HCT116 (cell line): ENCODE measurements around the gene DIAPH3. TPM values are rescaled to one million over a fixed set of nuclear protein-coding genes. Genes with fewer than 3 reads are reported as not detected.

Source experiments
- ATAC-seq: fragments of 200-7000 bp; cut with Tn5 transposase; 2 replicates; pipeline ENCODE4 v1.9.1; 2020; ENCODE audit warnings: mild to moderate bottlenecking, moderate library complexity
- BruUV-seq: library from RNA; stranded (reverse); fragments of 400-500 nt; replicated peaks from 2 replicates; lab custom pipeline; 2021; lab: Mats Ljungman, UMichigan
- CTCF ChIA-PET: fragments of 300-600 bp; sonication (Branson Sonifier 250); formaldehyde crosslinking; loops from one replicate; lab custom pipeline; 2021; ENCODE audit warnings: antibody characterized with exemption; lab: Charles Lee
- POLR2A ChIA-PET: fragments of 300-600, 350-600 bp; sonication (Branson Sonifier 250); formaldehyde crosslinking; loops from one replicate; lab custom pipeline; 2021; ENCODE audit warnings: antibody characterized with exemption; lab: Charles Lee
- RAD21 ChIA-PET, 2 experiments: fragments of 300-600 bp; sonication (Branson Sonifier 250); formaldehyde crosslinking; loops; one replicate each; lab custom pipeline; 2023; ENCODE audit warnings: low total read pairs in 2 of 2; ENCODE audit not compliant: uncharacterized antibody in 2 of 2, unreplicated experiment in 2 of 2, low non-redundant PET in 1 of 2; lab: Charles Lee
- DNase-seq: peaks from one replicate; pipeline ENCODE4 v3.0.0-alpha.2; 2010; ENCODE audit warnings: low read depth, low spot score
- H2AFZ ChIP-seq: fragments of 200-600 bp; shearing (Covaris generic), sonication (generic); 2 replicates; pipeline ENCODE4 v1.6.1; 2017; ENCODE audit warnings: low read depth, mixed run types, mixed read lengths, antibody characterized with exemption, low read length; ENCODE audit not compliant: poor library complexity, severe bottlenecking
- H3K27ac ChIP-seq: 2 replicates; pipeline ENCODE4 v1.5.1; 2012; ENCODE audit warnings: low read depth, low read length
- H3K27me3 ChIP-seq: fragments of 200-600 bp; sonication (generic); 2 replicates; pipeline ENCODE4 v1.6.1; 2016; ENCODE audit warnings: mixed run types, low read length, mixed read lengths; ENCODE audit not compliant: insufficient read depth
- H3K36me3 ChIP-seq, 2 experiments: fragments of 200-500 bp in 1 of 2; fragments of 200-600 bp in 1 of 2; sonication (Bioruptor generic) in 1 of 2; sonication (generic) in 1 of 2; 2 replicates each; pipeline versions ENCODE4 v1.5.1 to v1.6.1; 2014 to 2016; ENCODE audit warnings: low read length in 2 of 2, inconsistent platforms in 1 of 2, mixed read lengths in 1 of 2, mixed run types in 1 of 2; ENCODE audit not compliant: insufficient read depth in 2 of 2, control insufficient read depth in 1 of 2
- H3K4me1 ChIP-seq, 2 experiments: fragments of 200-600 bp in 1 of 2; sonication (generic) in 1 of 2; 2 replicates each; pipeline versions ENCODE4 v1.5.1 to v1.6.1; 2012 to 2017; ENCODE audit warnings: low read length in 2 of 2, inconsistent platforms in 1 of 2, mild to moderate bottlenecking in 1 of 2, mixed read lengths in 1 of 2, mixed run types in 1 of 2, moderate library complexity in 1 of 2; ENCODE audit not compliant: insufficient read depth in 2 of 2, control insufficient read depth in 1 of 2
- H3K4me2 ChIP-seq: fragments of 200-600 bp; sonication (generic); 2 replicates; pipeline ENCODE4 v1.6.1; 2017; ENCODE audit warnings: mixed run types, low read length, mixed read lengths
- H3K4me3 ChIP-seq, 2 experiments: fragments of 200-600 bp in 1 of 2; sonication (generic) in 1 of 2; replicated peaks in 1 of 2; 2 replicates each; pipeline ENCODE4 v1.5.1; 2011 to 2016; ENCODE audit warnings: low read length in 2 of 2, control low read depth in 1 of 2, low read depth in 1 of 2, mild to moderate bottlenecking in 1 of 2, mixed read lengths in 1 of 2, mixed run types in 1 of 2
- H3K79me2 ChIP-seq: fragments of 200-600 bp; sonication (generic); 2 replicates; pipeline ENCODE4 v1.6.1; 2017; ENCODE audit warnings: mild to moderate bottlenecking, mixed run types, low read length, moderate library complexity, mixed read lengths; ENCODE audit not compliant: insufficient read depth
- H3K9ac ChIP-seq: fragments of 200-600 bp; sonication (generic); 2 replicates; pipeline ENCODE4 v1.6.1; 2016; ENCODE audit warnings: low read length, mixed read lengths
- H3K9me2 ChIP-seq: fragments of 200-600 bp; sonication (generic), shearing (Covaris generic); 2 replicates; pipeline ENCODE4 v1.6.1; 2017; ENCODE audit warnings: mixed run types, mild to moderate bottlenecking, moderate library complexity; ENCODE audit not compliant: insufficient read depth
- H3K9me3 ChIP-seq, 2 experiments: fragments of 200-500 bp in 1 of 2; fragments of 200-600 bp in 1 of 2; sonication (Bioruptor generic) in 1 of 2; sonication (generic) in 1 of 2; 2 replicates each; pipeline ENCODE4 v1.6.1; 2014 to 2017; ENCODE audit warnings: low read length in 2 of 2, mixed read lengths in 2 of 2, inconsistent platforms in 1 of 2, low read depth in 1 of 2, mild to moderate bottlenecking in 1 of 2, mixed run types in 1 of 2, moderate library complexity in 1 of 2; ENCODE audit not compliant: control insufficient read depth in 1 of 2, insufficient read depth in 1 of 2
- H4K20me1 ChIP-seq: fragments of 200-600 bp; sonication (generic), shearing (Covaris generic); 2 replicates; pipeline ENCODE4 v1.6.1; 2017; ENCODE audit warnings: mixed run types, mild to moderate bottlenecking, moderate library complexity; ENCODE audit not compliant: insufficient read depth
- EZH2 ChIP-seq: fragments of 200-600 bp; sonication (generic); IDR thresholded peaks from 2 replicates; pipeline ENCODE4 v1.6.1; 2017; ENCODE audit warnings: antibody characterized with exemption, mixed run types
- EZH2phosphoT487 ChIP-seq: fragments of 200-600 bp; IDR thresholded peaks from 2 replicates; pipeline ENCODE4 v1.6.1; 2018; ENCODE audit warnings: antibody characterized with exemption, borderline replicate concordance
- MAX ChIP-seq: IDR thresholded peaks from 2 replicates; pipeline ENCODE4 v1.6.1; 2012
- POLR2A ChIP-seq: IDR thresholded peaks from 2 replicates; pipeline ENCODE4 v1.7.0; 2011; ENCODE audit warnings: borderline replicate concordance; ENCODE audit not compliant: insufficient read depth, insufficient read length; ENCODE audit errors: extremely low read depth
- POLR2AphosphoS5 ChIP-seq: IDR thresholded peaks from 2 replicates; pipeline ENCODE4 v1.6.1; 2011; ENCODE audit warnings: mild to moderate bottlenecking, low read depth, low read length, moderate library complexity
- REST ChIP-seq: IDR thresholded peaks from 2 replicates; pipeline ENCODE4 v1.6.1; 2012; ENCODE audit warnings: low read depth
- YY1 ChIP-seq: IDR thresholded peaks from 2 replicates; pipeline ENCODE4 v1.6.1; 2011; ENCODE audit warnings: low read length, low read depth, moderate library complexity, mild to moderate bottlenecking; ENCODE audit not compliant: insufficient replicate concordance; ENCODE audit errors: extremely low read depth
- ZBTB33 ChIP-seq: IDR thresholded peaks from 2 replicates; pipeline ENCODE4 v1.6.1; 2011; ENCODE audit warnings: mild to moderate bottlenecking, low read length, moderate library complexity; ENCODE audit not compliant: insufficient replicate concordance; ENCODE audit errors: extremely low read depth
- ZFX ChIP-seq: fragments of 450-650 bp; IDR thresholded peaks from 2 replicates; pipeline ENCODE4 v1.6.1; 2017
- ZNF274 ChIP-seq: fragments of 200-500 bp; sonication (Bioruptor generic); IDR thresholded peaks from 2 replicates; pipeline ENCODE4 v1.6.1; 2014; ENCODE audit warnings: mild to moderate bottlenecking, low read depth, low read length, inconsistent platforms
- intact Hi-C: fragments of 100-400 bp; cut with micrococcal nuclease; formaldehyde crosslinking; loops from 2 replicates; pipeline ENCODE4 v1.10.0; 2022
- total RNA-seq: library from RNA; stranded (reverse); gene quantifications from one replicate; pipeline ENCODE4 v1.2.1, GENCODE V29; 2021; ENCODE audit not compliant: unreplicated experiment
- TF ChIP-seq, protein P1 (sequence below): IDR thresholded peaks from 2 replicates; pipeline ENCODE4 v1.6.1; 2012

DIAPH3 gene
- total RNA-seq, 1 experiment from 2014 or later, result 22.8 TPM

- no peaks in the 10 kb centered on the region for H4K20me1 ChIP-seq
- H3K36me3 ChIP-seq, result no peaks in the 10 kb centered on the region
- H3K4me3 ChIP-seq, result no peak overlapping the region
- no TSS peak for BruUV-seq
- no peak for TF ChIP-seq REST
- TF ChIP-seq, protein P1, sequence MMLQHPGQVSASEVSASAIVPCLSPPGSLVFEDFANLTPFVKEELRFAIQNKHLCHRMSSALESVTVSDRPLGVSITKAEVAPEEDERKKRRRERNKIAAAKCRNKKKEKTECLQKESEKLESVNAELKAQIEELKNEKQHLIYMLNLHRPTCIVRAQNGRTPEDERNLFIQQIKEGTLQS, result no peak
- no peak for TF ChIP-seq POLR2AphosphoS5
- no peak for TF ChIP-seq EZH2phosphoT487
- TF ChIP-seq MAX, result no peak
- TF ChIP-seq POLR2A, result no peak
- TF ChIP-seq YY1, result no peak
- no peak for TF ChIP-seq ZFX
- TF ChIP-seq EZH2, result no peak
- TF ChIP-seq ZNF274, result no peak
- no peak for TF ChIP-seq ZBTB33
- no peak overlapping the region for H3K27ac ChIP-seq
- ATAC-seq (no peak), DNase-seq (no peak)
- H3K9ac ChIP-seq, result no peak overlapping the region
- POLR2A ChIA-PET, result no interaction called here
- peaks cover 34% of the 10 kb centered on the region; the same call in 1 of the 2 replicates for H3K27me3 ChIP-seq
- H3K79me2 ChIP-seq, result no peaks in the 10 kb centered on the region
- H3K9me3 ChIP-seq, result no peaks in the 10 kb centered on the region
- H3K4me1 ChIP-seq, result 0 out of 4 replicates have a peak, but pooled peaks cover 0 to 4% of the 10 kb centered on the region in 2 experiments
- intact Hi-C loops, result no loop called here
- no peak overlapping the region for H2AFZ ChIP-seq
- H3K9me2 ChIP-seq, result no peaks in the 10 kb centered on the region
- no peak overlapping the region for H3K4me2 ChIP-seq
- RAD21 ChIA-PET, result no interaction called here
- CTCF ChIA-PET, result no interaction called here
Observed at GRCh38 chr13:59643364-59643841, 520.3 kb downstream of the DIAPH3 start.
